ENCODE results near the gene ATF6B.
"Not testable (repeated sequence)": the region's sequence is repeated elsewhere in the genome, so short reads cannot be mapped to it uniquely, and the experiment has no call there.

Gene ATF6B

GRCh38 chr6:32154514-32155161 is 26.6 kb upstream of the ATF6B start:
- peak; percentile 41 for DNase-seq (ENCODE audit: low read depth)

GRCh38 chr6:32153564-32154513 is 25.8 kb upstream of the ATF6B start, which contains the start of gene PPT2:
TSS of gene PPT2 (plus strand) at chr6:32154141. CDS start at chr6:32154595, 454 bp downstream.
- peak; percentile 69 for DNase-seq (ENCODE audit: low read depth)

- DNase-seq (ENCODE audit: low read depth) = no peak
Observed at GRCh38 chr6:32152769-32153563, 24.9 kb upstream of the ATF6B start.

- DNase-seq (ENCODE audit: low read depth) = no peak
Observed at GRCh38 chr6:32151863-32152768, 24.1 kb upstream of the ATF6B start, which contains the start of gene PRRT1. TSS of gene PRRT1 (minus strand) at chr6:32151939. CDS start at chr6:32151827, 112 bp downstream.

- no peak for DNase-seq (ENCODE audit: low read depth)
Observed at GRCh38 chr6:32151181-32151862, 23.3 kb upstream of the ATF6B start.

- DNase-seq (ENCODE audit: low read depth) = no peak
Observed at GRCh38 chr6:32149932-32150870, 22.2 kb upstream of the ATF6B start.

- no peak for DNase-seq (ENCODE audit: low read depth)
Observed at GRCh38 chr6:32149092-32149755, 21.2 kb upstream of the ATF6B start.

- peak; percentile 47 for DNase-seq (ENCODE audit: low read depth)
Observed at GRCh38 chr6:32148289-32149091, 20.4 kb upstream of the ATF6B start.

- DNase-seq (ENCODE audit: low read depth) = no peak
Observed at GRCh38 chr6:32147401-32148132, 19.5 kb upstream of the ATF6B start.

- no peak for DNase-seq (ENCODE audit: low read depth)
Observed at GRCh38 chr6:32146687-32147086, 18.6 kb upstream of the ATF6B start.

GRCh38 chr6:32146287-32146686 is 18.2 kb upstream of the ATF6B start:
- DNase-seq (ENCODE audit: low read depth) = no peak

GRCh38 chr6:32144238-32144637 is 16.2 kb upstream of the ATF6B start:
- not testable (repeated sequence) for DNase-seq (ENCODE audit: low read depth)

- no peak for DNase-seq (ENCODE audit: low read depth)
Observed at GRCh38 chr6:32140420-32141046, 12.5 kb upstream of the ATF6B start.

- no peak for DNase-seq (ENCODE audit: low read depth)
Observed at GRCh38 chr6:32139590-32139989, 11.5 kb upstream of the ATF6B start.

GRCh38 chr6:32137454-32137853 is 9.4 kb upstream of the ATF6B start:
- no peak for DNase-seq (ENCODE audit: low read depth)

- DNase-seq (ENCODE audit: low read depth) = no peak
Observed at GRCh38 chr6:32133786-32134185, 5.7 kb upstream of the ATF6B start.

GRCh38 chr6:32132110-32132509 is 4.1 kb upstream of the ATF6B start:
- DNase-seq (ENCODE audit: low read depth) = no peak

All from stimulated activated CD8-positive, alpha-beta memory T cell treated with anti-CD3 and anti-CD28 coated beads, Interleukin-12 subunit alpha, Interleukin-12 subunit beta, amount 100 ng/mL, for 1 hour (primary cell).